ENCODE measurements around the gene WDR73.

- TF ChIP-seq CTCF (IDR thresholded peaks at IDR 0.05 in 2 of 3, conservative IDR thresholded peaks at IDR 0.05 in 1 of 3; ENCODE audit: insufficient read depth in 2 of 3, low read depth in 1 of 3, low read length in 3 of 3) (no peak), HDGF (IDR thresholded peaks at IDR 0.05) (no peak), PRDM10 (IDR thresholded peaks at IDR 0.05; ENCODE audit: partially characterized antibody) (no peak), CCNT2 (IDR thresholded peaks at IDR 0.05; ENCODE audit: borderline replicate concordance, extremely low read depth, insufficient read length, low read depth, low read length) (no peak), GTF3C2 (IDR thresholded peaks at IDR 0.05; ENCODE audit: borderline replicate concordance, extremely low read depth, insufficient read length) (no peak), HINFP (tag; conservative IDR thresholded peaks at IDR 0.05; ENCODE audit: low read depth) (no peak), EZH2 (IDR thresholded peaks at IDR 0.05; ENCODE audit: borderline replicate concordance, low read depth, low read length) (no peak)
Observed at GRCh38 chr15:84620626-84621025, 33.5 kb downstream of the WDR73 start.
